T-helper 1 cell (primary cell): ENCODE measurements around the gene GLRB.
"Not testable (repeated sequence)": the region's sequence is repeated elsewhere in the genome, so short reads cannot be mapped to it uniquely, and the experiment has no call there.

Experiments
- DNase-seq, 5 donors: peaks; one replicate each; pipeline ENCODE4 v3.0.0-alpha.2; 2012 to 2020
- total RNA-seq, 4 donors: gene quantifications; one replicate each; lab custom pipeline; 2026; lab: John Stamatoyannopoulos, UW

The GLRB gene
- 0 reads per million in 4 donors for total RNA-seq

- DNase-seq = no peak
These were observed at the start of gene GLRB for GRCh38 chr4:157075811-157076577. TSS of gene GLRB (plus strand) at chr4:157076150. CDS start at chr4:157078025, 1,875 bp downstream.

GRCh38 chr4:157035471-157035870 is 40.5 kb upstream of the GLRB start:
- DNase-seq = no peak

- DNase-seq = no peak
These were observed 35.5 kb upstream of the GLRB start for GRCh38 chr4:157040405-157040804.

- DNase-seq = no peak
These were observed 32.8 kb upstream of the GLRB start for GRCh38 chr4:157043131-157043530.

GRCh38 chr4:157045507-157046127 is 30.3 kb upstream of the GLRB start:
- no peak for DNase-seq

GRCh38 chr4:157048248-157048647 is 27.7 kb upstream of the GLRB start:
- no peak for DNase-seq

- no peak for DNase-seq
These were observed 25.4 kb upstream of the GLRB start for GRCh38 chr4:157050561-157050960.

GRCh38 chr4:157052429-157053040 is 23.4 kb upstream of the GLRB start:
- no peak for DNase-seq

- no peak for DNase-seq
These were observed 18.7 kb upstream of the GLRB start for GRCh38 chr4:157057218-157057617.

- DNase-seq = not testable (repeated sequence)
These were observed 17.1 kb upstream of the GLRB start for GRCh38 chr4:157058899-157059298.

- no peak for DNase-seq
These were observed 3.9 kb upstream of the GLRB start for GRCh38 chr4:157072002-157072401.

- no peak for DNase-seq
These were observed 549 bp upstream of the GLRB start for GRCh38 chr4:157075401-157075800.

- no peak for DNase-seq
These were observed 613 bp downstream of the GLRB start for GRCh38 chr4:157076578-157076947.

- no peak for DNase-seq
These were observed 3.5 kb downstream of the GLRB start for GRCh38 chr4:157079441-157079840.

GRCh38 chr4:157080605-157081004 is 4.7 kb downstream of the GLRB start:
- no peak for DNase-seq

GRCh38 chr4:157095716-157096115 is 19.8 kb downstream of the GLRB start:
- no peak for DNase-seq

- no peak for DNase-seq
These were observed 20.5 kb downstream of the GLRB start for GRCh38 chr4:157096439-157096838.

- no peak for DNase-seq
These were observed 23.6 kb downstream of the GLRB start for GRCh38 chr4:157099506-157099905.

GRCh38 chr4:157104541-157104940 is 28.6 kb downstream of the GLRB start:
- no peak for DNase-seq

- DNase-seq = no peak
These were observed 38.7 kb downstream of the GLRB start for GRCh38 chr4:157114671-157115070.

GRCh38 chr4:157115613-157116335 is 39.8 kb downstream of the GLRB start:
- DNase-seq = no peak

GRCh38 chr4:157121401-157121800 is 45.5 kb downstream of the GLRB start:
- no peak for DNase-seq

GRCh38 chr4:157127571-157127970 is 51.6 kb downstream of the GLRB start:
- no peak for DNase-seq
